ENCODE measurements around the gene FCRLB. TPM values are rescaled to one million over a fixed set of nuclear protein-coding genes. Genes with fewer than 3 reads are reported as not detected.
"Not testable (repeated sequence)": the region's sequence is repeated elsewhere in the genome, so short reads cannot be mapped to it uniquely, and the experiment has no call there.

Gene FCRLB
- 1 to 10 TPM in 1 of 3 donors, under 1 TPM in 2; 0.15 to 1.1 (median 0.33) TPM for total RNA-seq

GRCh38 chr1:161720956-161721737 is at the start of gene FCRLB:
Gene FCRLB (plus strand): TSS chr1:161721544. CDS start chr1:161722673, 1,129 bp downstream.
- intact Hi-C loops (cut with DNase I; ENCODE audit: low total_unique reads), result no loop called here
- no peak for DNase-seq (ENCODE audit: low spot score in 2 of 2)
- Histone ChIP-seq H3K27ac (no peak within 1 kb of the TSS), H3K36me3 (no peaks in the 10 kb centered on the region), H3K4me1 (no peaks in the 10 kb centered on the region), H3K4me3 (no peak within 1 kb of the TSS), H3K9me3 (no peaks in the 10 kb centered on the region), H3K27me3 (no peaks in the 10 kb centered on the region)
- TF ChIP-seq POLR2A (IDR thresholded peaks at IDR 0.05) (no peak), POLR2AphosphoS5 (IDR thresholded peaks at IDR 0.05) (no peak), CTCF (IDR thresholded peaks at IDR 0.05) (no peak)

- H3K9me3 ChIP-seq; H3K36me3 ChIP-seq; H3K27me3 ChIP-seq; intact Hi-C loops (cut with DNase I; ENCODE audit: low total_unique reads); DNase-seq (ENCODE audit: low spot score in 2 of 2); H3K4me1 ChIP-seq; H3K4me3 ChIP-seq; H3K27ac ChIP-seq: not testable (repeated sequence)
Measured at GRCh38 chr1:161673437-161673836, 47.9 kb upstream of the FCRLB start.

- H3K27me3 ChIP-seq; H3K9me3 ChIP-seq; DNase-seq (ENCODE audit: low spot score in 2 of 2); H3K36me3 ChIP-seq; H3K4me1 ChIP-seq; H3K27ac ChIP-seq; intact Hi-C loops (cut with DNase I; ENCODE audit: low total_unique reads); H3K4me3 ChIP-seq: not testable (repeated sequence)
Measured at GRCh38 chr1:161674447-161674846, 46.9 kb upstream of the FCRLB start.

- H3K4me1 ChIP-seq; H3K4me3 ChIP-seq; DNase-seq (ENCODE audit: low spot score in 2 of 2); H3K9me3 ChIP-seq; H3K27ac ChIP-seq; H3K27me3 ChIP-seq; intact Hi-C loops (cut with DNase I; ENCODE audit: low total_unique reads); H3K36me3 ChIP-seq: not testable (repeated sequence)
Measured at GRCh38 chr1:161674908-161675307, 46.4 kb upstream of the FCRLB start.

GRCh38 chr1:161676441-161676840 is 44.9 kb upstream of the FCRLB start:
- Histone ChIP-seq H3K4me1 (no peaks in the 10 kb centered on the region), H3K9me3 (no peaks in the 10 kb centered on the region), H3K27ac (no peak overlapping the region), H3K27me3 (no peaks in the 10 kb centered on the region), H3K4me3 (no peak overlapping the region), H3K36me3 (no peaks in the 10 kb centered on the region)
- no peak for DNase-seq (ENCODE audit: low spot score in 2 of 2)
- no peak for TF ChIP-seq CTCF (IDR thresholded peaks at IDR 0.05)
- no peak for TF ChIP-seq POLR2A (IDR thresholded peaks at IDR 0.05)
- TF ChIP-seq POLR2AphosphoS5 (IDR thresholded peaks at IDR 0.05), result no peak
- intact Hi-C loops (cut with DNase I; ENCODE audit: low total_unique reads), result no loop called here

GRCh38 chr1:161676958-161677689 is 44.2 kb upstream of the FCRLB start:
- Histone ChIP-seq H3K36me3 (no peaks in the 10 kb centered on the region), H3K27me3 (no peaks in the 10 kb centered on the region), H3K4me3 (no peak overlapping the region), H3K4me1 (no peaks in the 10 kb centered on the region), H3K9me3 (no peaks in the 10 kb centered on the region), H3K27ac (no peak overlapping the region)
- DNase-seq (ENCODE audit: low spot score in 2 of 2), result no peak
- intact Hi-C loops (cut with DNase I; ENCODE audit: low total_unique reads), result no loop called here
- TF ChIP-seq POLR2A (IDR thresholded peaks at IDR 0.05), result no peak
- TF ChIP-seq CTCF (IDR thresholded peaks at IDR 0.05), result no peak
- TF ChIP-seq POLR2AphosphoS5 (IDR thresholded peaks at IDR 0.05), result no peak

Measured in breast epithelium (tissue), 4 donors.